Raji (cell line): ENCODE results near the gene RASSF7.

ENCODE experiments used
- POLR2A ChIP-seq: IDR thresholded peaks from 2 replicates; pipeline ENCODE4 v1.6.1; 2011; ENCODE audit warnings: low read depth, low read length, control low read depth; ENCODE audit not compliant: insufficient read depth

Gene RASSF7

DNA sequence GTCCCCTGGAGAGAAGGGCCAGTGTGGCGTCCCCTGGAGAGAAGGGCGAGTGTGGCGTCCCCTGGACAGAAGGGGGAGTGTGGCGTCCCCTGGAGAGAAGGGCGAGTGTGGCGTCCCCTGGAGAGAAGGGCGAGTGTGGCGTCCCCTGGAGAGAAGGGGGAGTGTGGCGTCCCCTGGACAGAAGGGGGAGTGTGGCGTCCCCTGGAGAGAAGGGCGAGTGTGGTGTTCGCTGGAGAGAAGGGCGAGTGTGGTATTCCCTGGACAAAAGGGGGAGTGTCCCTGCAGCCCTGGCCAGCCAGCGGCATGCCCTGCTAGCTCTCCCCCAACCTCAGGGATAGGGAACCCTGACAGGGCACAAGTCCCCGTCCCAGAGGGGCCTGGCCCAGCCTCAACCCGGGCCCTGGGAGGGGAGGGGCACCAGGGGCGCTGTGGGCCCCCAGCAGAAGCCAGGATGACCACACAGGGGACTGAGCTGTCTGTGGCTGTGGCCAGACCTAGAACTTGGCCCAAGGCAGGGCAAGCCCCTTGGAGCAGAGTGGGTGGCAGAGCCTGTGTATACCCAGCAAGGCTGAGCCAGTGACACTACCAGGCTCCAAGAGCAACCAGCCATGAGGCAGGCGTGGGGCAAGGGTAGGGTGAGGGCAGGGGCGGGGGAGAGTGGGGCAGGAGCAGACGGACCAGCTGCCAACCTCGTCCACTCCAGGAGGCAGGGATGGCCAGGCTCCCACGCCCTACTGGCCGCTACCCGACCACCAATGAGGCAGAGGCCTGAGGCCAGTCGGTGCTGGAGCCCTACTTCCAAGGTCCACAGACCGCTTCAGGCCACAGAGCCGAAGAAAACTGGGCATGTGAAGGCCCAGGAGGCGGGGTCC, 29.6 kb upstream of the RASSF7 start:
- TF ChIP-seq POLR2A: no peak

GRCh38 chr11:531919-532526, 28.7 kb upstream of the RASSF7 start:
- TF ChIP-seq POLR2A: no peak

DNA sequence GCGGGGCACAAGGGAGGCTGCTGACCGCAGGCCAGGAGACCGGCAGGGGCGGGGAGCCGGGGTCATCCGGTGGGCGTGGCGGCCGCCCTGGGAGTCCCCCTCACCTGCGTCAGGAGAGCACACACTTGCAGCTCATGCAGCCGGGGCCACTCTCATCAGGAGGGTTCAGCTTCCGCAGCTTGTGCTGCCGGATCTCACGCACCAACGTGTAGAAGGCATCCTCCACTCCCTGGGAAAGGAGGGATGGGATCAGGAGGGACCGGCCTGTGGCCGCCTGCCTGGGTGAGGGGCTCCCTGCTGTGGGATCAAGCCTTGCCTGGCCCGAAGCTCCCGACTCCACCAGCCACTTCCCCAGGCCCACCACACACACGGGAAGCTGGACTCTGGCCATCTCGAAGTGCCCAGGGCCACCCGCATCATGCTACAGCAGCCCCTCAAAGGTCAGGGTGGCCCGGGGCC, 28.2 kb upstream of the RASSF7 start:
- no peak for TF ChIP-seq POLR2A

DNA sequence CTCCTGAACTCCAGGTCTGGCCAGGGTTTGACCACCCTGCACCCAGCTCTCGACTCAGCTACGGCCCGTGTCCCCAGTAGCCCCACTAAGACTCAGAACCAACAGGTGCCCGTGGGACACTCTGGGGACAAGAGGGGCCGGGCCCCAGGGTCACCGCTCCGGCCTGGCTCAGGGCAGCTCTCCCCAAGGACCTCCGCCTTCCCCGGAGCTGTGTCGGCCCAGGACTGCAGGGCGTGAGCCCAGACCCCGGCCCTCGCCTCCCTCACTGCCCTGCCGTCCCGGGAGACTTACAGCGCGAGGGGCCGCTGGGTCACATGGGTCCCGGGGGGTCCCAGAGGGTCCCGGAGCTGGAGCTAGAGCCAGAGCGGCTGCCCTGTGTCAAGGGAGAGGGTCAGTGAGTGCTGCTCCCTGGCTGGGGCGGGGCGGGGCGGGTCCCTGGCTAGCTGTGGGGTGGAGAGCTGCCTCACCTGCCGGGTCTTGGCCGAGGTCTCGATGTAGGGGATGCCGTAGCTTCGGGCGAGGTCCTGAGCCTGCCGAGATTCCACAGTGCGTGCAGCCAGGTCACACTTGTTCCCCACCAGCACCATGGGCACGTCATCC, 27.7 kb upstream of the RASSF7 start:
- no peak for TF ChIP-seq POLR2A

GRCh38 chr11:533586-534395, 27.0 kb upstream of the RASSF7 start:
- TF ChIP-seq POLR2A: no peak

GRCh38 chr11:534396-535209, 26.2 kb upstream of the RASSF7 start:
- TF ChIP-seq POLR2A: no peak

- TF ChIP-seq POLR2A: no peak
These were observed 25.6 kb upstream of the RASSF7 start for GRCh38 chr11:535210-535518.

GRCh38 chr11:535519-536454, 25.0 kb upstream of the RASSF7 start, which contains the start of gene HRAS:
Gene HRAS (minus strand): TSS chr11:535576.
- TF ChIP-seq POLR2A: peak; percentile 79

DNA sequence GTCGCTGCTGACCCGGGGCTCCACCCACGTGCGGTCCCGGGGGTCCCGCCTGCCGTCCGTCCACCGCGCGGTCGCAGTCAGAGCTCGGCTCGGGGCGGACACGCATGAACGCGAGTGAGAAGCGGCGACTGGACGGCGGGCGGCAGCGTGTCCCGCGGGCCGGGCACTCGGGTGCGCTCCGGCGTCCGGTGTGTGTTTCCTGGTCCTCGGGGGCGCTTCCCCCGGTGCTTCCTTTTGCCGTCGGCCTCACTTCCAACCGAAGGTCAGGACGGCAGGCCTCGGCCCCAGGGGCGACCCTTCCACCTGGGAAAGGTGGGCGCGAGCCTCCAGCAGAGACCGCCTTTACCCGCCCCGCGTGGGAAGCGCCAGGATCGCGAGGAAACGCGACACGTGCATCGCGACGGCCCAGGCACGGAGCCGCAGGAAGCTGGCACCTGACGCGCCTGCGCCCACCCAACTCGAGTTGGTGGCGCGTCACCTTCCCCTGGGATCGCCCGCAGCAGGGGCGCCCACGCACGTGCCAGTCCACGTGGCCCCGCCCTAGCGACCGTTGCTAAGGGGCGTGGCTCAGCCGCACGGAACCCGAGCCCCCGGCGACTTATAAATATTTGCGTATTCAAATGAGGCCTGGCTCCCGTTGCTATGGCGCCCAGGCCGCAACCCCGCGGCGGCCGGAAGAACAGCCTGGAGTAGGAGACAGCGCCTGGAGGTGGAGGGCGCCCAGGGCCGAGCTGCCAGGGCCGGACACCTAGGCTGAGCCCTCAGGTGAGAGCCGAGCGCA, 23.7 kb upstream of the RASSF7 start, which contains the start of gene LRRC56:
TSS of gene LRRC56 (plus strand) at position 687 of the 781 bp plus-strand sequence. CDS start 3,158 bp downstream, outside the sequence.
- peak; percentile 75 for TF ChIP-seq POLR2A

DNA sequence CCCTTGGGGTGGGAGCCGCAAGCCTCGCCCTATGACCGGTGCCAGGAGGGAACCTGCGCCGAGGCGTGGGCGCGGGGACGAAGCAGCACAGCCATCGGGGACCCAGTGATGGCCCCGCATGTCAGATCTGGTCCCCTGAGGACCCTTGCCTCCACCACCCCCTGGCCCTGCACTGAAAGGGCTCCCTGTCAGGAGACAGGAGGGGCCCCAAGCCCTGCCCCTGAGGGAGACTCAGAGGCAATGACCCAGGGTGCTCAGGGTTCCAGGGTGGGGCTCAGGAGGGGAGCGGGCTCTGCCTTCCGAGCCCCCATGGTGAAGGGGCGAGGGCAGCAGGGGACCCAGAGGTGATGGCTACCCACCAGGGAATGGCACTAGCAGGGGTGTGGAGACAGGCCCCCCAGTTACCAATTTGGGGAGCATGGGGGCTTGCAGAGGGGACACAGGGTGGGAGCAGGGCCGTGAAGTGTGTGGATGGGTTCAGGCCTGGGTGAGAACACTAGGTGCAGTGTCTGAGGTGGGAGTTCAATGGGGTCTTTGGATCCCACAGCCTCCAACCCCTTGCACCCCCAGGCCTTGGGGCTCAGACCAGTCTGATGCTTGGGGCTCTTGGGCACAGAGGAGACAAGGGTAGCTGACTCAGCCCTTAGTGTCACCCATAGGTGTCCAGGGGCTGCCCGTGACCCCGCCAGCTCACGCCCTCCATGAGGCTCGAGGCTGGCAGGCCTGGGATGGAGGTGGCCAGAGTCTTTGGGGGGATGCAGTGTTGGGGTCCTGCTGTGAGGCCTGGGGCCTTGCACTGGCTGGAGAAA, 22.9 kb upstream of the RASSF7 start:
- no peak for TF ChIP-seq POLR2A

DNA sequence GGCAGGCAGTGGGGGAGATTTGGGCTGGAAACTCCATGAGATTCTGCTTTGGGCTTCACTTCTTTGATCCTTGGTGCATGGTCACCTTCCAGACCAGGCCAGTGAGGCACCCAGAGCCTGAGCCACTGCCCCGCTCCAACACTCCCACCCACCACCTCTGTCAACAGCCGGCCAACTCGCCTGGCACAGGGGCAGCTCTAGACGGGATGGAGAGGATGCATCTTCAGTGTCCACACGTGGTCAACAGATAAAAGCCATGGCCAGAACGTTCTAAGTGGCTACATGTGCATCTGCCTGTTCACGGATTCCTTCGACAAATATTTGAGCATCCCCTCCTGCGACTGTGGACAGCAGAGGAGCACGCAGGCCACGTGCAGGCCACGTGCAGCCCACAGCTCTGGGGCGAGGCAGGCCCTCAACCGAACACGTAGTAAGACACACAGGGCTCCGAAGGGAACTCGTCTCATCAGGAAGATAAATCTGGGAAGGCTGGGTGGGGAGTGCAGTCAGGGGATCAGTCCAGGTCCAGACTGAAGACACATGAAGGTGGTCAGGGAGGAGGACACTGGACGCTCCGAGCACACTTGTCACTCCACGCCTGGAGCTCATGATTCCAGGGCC, 22.2 kb upstream of the RASSF7 start:
- no peak for TF ChIP-seq POLR2A
